Spinal cord (tissue), 10 donors: Measurements from ENCODE around the gene TREML2. TPM values are rescaled to one million over a fixed set of nuclear protein-coding genes. Genes with fewer than 3 reads are reported as not detected.

Source experiments
- DNase-seq, 6 donors: peaks; one replicate each; pipeline versions ENCODE4 v3.0.0 to v3.0.0-alpha.2; 2013 to 2015; ENCODE audit warnings: low spot score in 6 of 6, low read depth in 4 of 6
- H3K27ac ChIP-seq: one replicate; pipeline ENCODE4 v1.5.1; 2013; ENCODE audit warnings: low read depth, low read length, control low read depth
- H3K27me3 ChIP-seq: one replicate; pipeline ENCODE4 v1.6.1; 2013; ENCODE audit warnings: low read length; ENCODE audit not compliant: control insufficient read depth, insufficient read depth
- H3K36me3 ChIP-seq: one replicate; pipeline ENCODE4 v1.6.1; 2013; ENCODE audit warnings: low read length; ENCODE audit not compliant: control insufficient read depth, insufficient read depth
- H3K4me1 ChIP-seq: one replicate; pipeline ENCODE4 v1.6.1; 2013; ENCODE audit warnings: low read length; ENCODE audit not compliant: control insufficient read depth, insufficient read depth
- H3K4me3 ChIP-seq: one replicate; pipeline ENCODE4 v1.5.1; 2013; ENCODE audit warnings: low read depth, low read length, control low read depth
- H3K9me3 ChIP-seq: one replicate; pipeline ENCODE4 v1.6.1; 2013; ENCODE audit warnings: low read length; ENCODE audit not compliant: control insufficient read depth, insufficient read depth
- WGBS: methylation state at CpG from one replicate; pipeline ENCODE4 v1.1.5; 2013; ENCODE audit warnings: missing lambda C conversion rate; ENCODE audit not compliant: insufficient coverage; 5-methylcytosine and 5-hydroxymethylcytosine counted together
- polyA plus RNA-seq, 2 donors: library from polyadenylated mRNA; unstranded; fragments of 120-200 nt; gene quantifications; one replicate each; pipeline ENCODE4 v1.2.1, GENCODE V29; 2013; ENCODE audit not compliant: insufficient read length in 2 of 2
- total RNA-seq, 2 donors: library from RNA; depleted of rRNA in 1 of 2; stranded (reverse); fragments of 120-200 nt in 1 of 2; fragments of >200 nt in 1 of 2; gene quantifications; one replicate each; pipeline versions ENCODE4 v1.2.3 to v1.2.4, GENCODE V29; 2013 to 2014
- donor health status: healthy.

Gene TREML2
- total and polyA plus RNA-seq, 4 donors = 0.11 to 0.40 TPM; not detected in 2

- H3K4me3 ChIP-seq = no peak overlapping the region
- no peaks in the 10 kb centered on the region for H3K9me3 ChIP-seq
- 93% methylated on average over 3 of the region's 5 CpGs for WGBS
- no peaks in the 10 kb centered on the region for H3K36me3 ChIP-seq
- no peak overlapping the region for H3K27ac ChIP-seq
- peaks cover 2% of the 10 kb centered on the region for H3K27me3 ChIP-seq
- no peaks in the 10 kb centered on the region for H3K4me1 ChIP-seq
- no peak for DNase-seq
Measured at GRCh38 chr6:41231246-41231645, 30.3 kb upstream of the TREML2 start.

GRCh38 chr6:41229721-41230120 is 28.8 kb upstream of the TREML2 start:
- 93% methylated on average over 4 of the region's 4 CpGs for WGBS
- Histone ChIP-seq H3K9me3 (no peaks in the 10 kb centered on the region), H3K4me3 (no peak overlapping the region), H3K36me3 (no peaks in the 10 kb centered on the region), H3K4me1 (no peaks in the 10 kb centered on the region), H3K27me3 (peaks cover 2% of the 10 kb centered on the region), H3K27ac (no peak overlapping the region)
- no peak for DNase-seq

GRCh38 chr6:41228616-41229015 is 27.7 kb upstream of the TREML2 start:
- DNase-seq = no peak
- no peaks in the 10 kb centered on the region for H3K4me1 ChIP-seq
- no peak overlapping the region for H3K27ac ChIP-seq
- H3K36me3 ChIP-seq = no peaks in the 10 kb centered on the region
- H3K27me3 ChIP-seq = peaks cover 2% of the 10 kb centered on the region
- WGBS = 64% methylated on average over 5 of the region's 5 CpGs
- H3K9me3 ChIP-seq = no peaks in the 10 kb centered on the region
- H3K4me3 ChIP-seq = no peak overlapping the region

- 47% methylated on average over 4 of the region's 5 CpGs for WGBS
- peaks cover 2% of the 10 kb centered on the region for H3K27me3 ChIP-seq
- H3K27ac ChIP-seq = no peak within 1 kb of the TSS
Measured at GRCh38 chr6:41228096-41228495, 27.1 kb upstream of the TREML2 start, which contains the start of gene TREML4. TREML4 (plus strand) TSS chr6:41228349; CDS start chr6:41228428, 79 bp downstream.

GRCh38 chr6:41226752-41227151 is 25.8 kb upstream of the TREML2 start:
- no peaks in the 10 kb centered on the region for H3K4me1 ChIP-seq
- DNase-seq = no peak
- peaks cover 2% of the 10 kb centered on the region for H3K27me3 ChIP-seq
- WGBS = no CpG with 5 or more reads among the region's 3 CpGs
- H3K4me3 ChIP-seq = no peak overlapping the region
- H3K36me3 ChIP-seq = no peaks in the 10 kb centered on the region
- H3K27ac ChIP-seq = no peak overlapping the region
- H3K9me3 ChIP-seq = no peaks in the 10 kb centered on the region

More at GRCh38 chr6:41228096-41228495, 27.1 kb upstream of the TREML2 start, which contains the start of gene TREML4:
- Histone ChIP-seq H3K4me1 (no peaks in the 10 kb centered on the region), H3K4me3 (no peak within 1 kb of the TSS), H3K36me3 (no peaks in the 10 kb centered on the region), H3K9me3 (no peaks in the 10 kb centered on the region)
- DNase-seq = no peak

GRCh38 chr6:41224800-41225199 is 23.9 kb upstream of the TREML2 start:
- Histone ChIP-seq H3K27ac (no peak overlapping the region), H3K4me1 (no peaks in the 10 kb centered on the region), H3K27me3 (peaks cover 2% of the 10 kb centered on the region), H3K9me3 (no peaks in the 10 kb centered on the region), H3K4me3 (no peak overlapping the region), H3K36me3 (no peaks in the 10 kb centered on the region)
- no peak for DNase-seq
- 100% methylated on average over 1 of the region's 1 CpG for WGBS

GRCh38 chr6:41222513-41222912 is 21.6 kb upstream of the TREML2 start:
- Histone ChIP-seq H3K27me3 (peaks cover 2% of the 10 kb centered on the region), H3K9me3 (no peaks in the 10 kb centered on the region), H3K36me3 (no peaks in the 10 kb centered on the region), H3K4me3 (no peak overlapping the region), H3K4me1 (no peaks in the 10 kb centered on the region), H3K27ac (no peak overlapping the region)
- 88% methylated on average over 2 of the region's 5 CpGs for WGBS
- no peak for DNase-seq

GRCh38 chr6:41222045-41222444 is 21.1 kb upstream of the TREML2 start:
- no peaks in the 10 kb centered on the region for H3K4me1 ChIP-seq
- DNase-seq = no peak
- H3K27me3 ChIP-seq = peaks cover 2% of the 10 kb centered on the region
- H3K36me3 ChIP-seq = no peaks in the 10 kb centered on the region
- H3K4me3 ChIP-seq = no peak overlapping the region
- no peak overlapping the region for H3K27ac ChIP-seq
- H3K9me3 ChIP-seq = no peaks in the 10 kb centered on the region
- 77% methylated on average over 4 of the region's 4 CpGs for WGBS

- Histone ChIP-seq H3K4me1 (no peaks in the 10 kb centered on the region), H3K36me3 (no peaks in the 10 kb centered on the region), H3K27me3 (no peaks in the 10 kb centered on the region), H3K4me3 (no peak overlapping the region), H3K9me3 (no peaks in the 10 kb centered on the region), H3K27ac (no peak overlapping the region)
- WGBS = 91% methylated on average over 3 of the region's 5 CpGs
- no peak for DNase-seq
Measured at GRCh38 chr6:41216616-41217015, 15.7 kb upstream of the TREML2 start.

GRCh38 chr6:41215777-41216176 is 14.8 kb upstream of the TREML2 start:
- Histone ChIP-seq H3K27me3 (no peaks in the 10 kb centered on the region), H3K9me3 (no peaks in the 10 kb centered on the region), H3K4me1 (no peaks in the 10 kb centered on the region), H3K27ac (no peak overlapping the region), H3K36me3 (no peaks in the 10 kb centered on the region), H3K4me3 (no peak overlapping the region)
- no peak for DNase-seq
- WGBS = 84% methylated on average over 5 of the region's 5 CpGs
